ENCODE results near the gene LZTR1. TPM values are rescaled to one million over a fixed set of nuclear protein-coding genes. Genes with fewer than 3 reads are reported as not detected.

LZTR1 gene
- total and polyA plus RNA-seq, 2 of the 8 experiments (the other 6 are each of a cell fraction or from before 2014, with no cell fraction given): 22.3 to 31.0 TPM

DNA sequence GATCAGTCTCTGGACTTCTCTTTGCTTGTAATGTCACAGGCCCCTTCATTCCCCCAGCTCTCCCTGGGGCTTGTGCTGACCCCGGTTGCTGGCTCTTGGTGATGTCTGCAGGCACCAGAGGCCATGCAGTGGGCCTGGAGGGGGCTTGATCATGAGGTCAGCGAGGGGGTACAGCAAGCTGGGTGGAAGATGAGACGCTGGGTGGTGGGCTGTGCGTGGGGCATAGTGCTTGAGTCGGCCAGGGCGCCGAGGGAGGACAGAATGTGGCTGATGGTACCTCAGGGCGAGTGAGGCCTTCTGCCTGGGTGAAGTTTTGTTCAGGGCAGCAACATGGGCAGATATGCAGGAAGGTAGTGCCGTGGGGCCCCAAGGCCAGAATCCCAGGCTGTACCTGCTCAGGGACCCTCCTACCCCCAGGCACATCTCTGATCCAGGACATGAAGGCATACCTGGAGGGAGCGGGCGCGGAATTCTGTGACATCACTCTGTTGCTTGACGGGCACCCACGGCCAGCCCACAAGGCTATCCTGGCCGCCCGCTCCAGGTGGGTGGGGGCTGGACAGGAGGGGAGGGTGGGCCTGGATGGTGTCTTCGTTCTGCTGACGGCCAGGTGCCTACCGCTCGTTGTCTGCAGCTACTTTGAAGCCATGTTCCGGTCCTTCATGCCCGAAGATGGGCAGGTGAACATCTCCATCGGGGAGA is 13.4 kb downstream of the LZTR1 start:
- H2AFZ ChIP-seq (ENCODE audit: low read length): no peak overlapping the region
- CTCF ChIA-PET (ENCODE audit: partially characterized antibody): no interaction called here
- H4K91ac ChIP-seq (replicated peaks; ENCODE audit: insufficient read length, low read length): no peak overlapping the region
- H3K4me2 ChIP-seq (ENCODE audit: insufficient read depth in 1 of 2, low read depth in 2 of 2, low read length in 2 of 2): no peak overlapping the region
- H2BK5ac ChIP-seq (ENCODE audit: low read depth, low read length): no peak overlapping the region
- no peak overlapping the region for H3K56ac ChIP-seq (replicated peaks; ENCODE audit: insufficient read length, low read depth, low read length)
- DNase-seq (ENCODE audit: low read depth in 1 of 2, low spot score in 2 of 2) (no peak), FAIRE-seq (no peak)
- no peaks in the 10 kb centered on the region for H3K9me3 ChIP-seq (ENCODE audit: insufficient read depth in 2 of 2, low read depth in 1 of 2, low read length in 1 of 2)
- no peaks in the 10 kb centered on the region for H3K23me2 ChIP-seq (ENCODE audit: low read depth, low read length)
- POLR2A ChIA-PET (ENCODE audit: partially characterized antibody): interaction anchor here (0.5 to 1.6 kb wide), 3 partner anchors 13 to 432 kb away, joined by 3 to 5 read pairs (median 3); partner anchors contain the start of gene LZTR1
- peaks cover 2 to 15% (median 8%) of the 10 kb centered on the region in 4 experiments; a peak in 5 of 8 replicates for H3K36me3 ChIP-seq (ENCODE audit: control insufficient read depth in 2 of 4, insufficient read depth in 4 of 4, low read length in 3 of 4)
- 92% methylated on average over 18 of the region's 23 CpGs; no CpG with 5 or more reads in 1 of the 2 experiments for WGBS, 2 experiments (ENCODE audit: extremely low coverage in 1 of 2, insufficient coverage in 1 of 2, insufficient read length in 1 of 2, insufficient replicate concordance in 2 of 2, low coverage in 1 of 2, low lambda C conversion rate in 2 of 2, missing lambda C conversion rate in 1 of 2)
- H4K20me1 ChIP-seq (replicated peaks in 1 of 2; ENCODE audit: control insufficient read depth in 1 of 2, insufficient read depth in 2 of 2, low read length in 2 of 2): peaks cover 6 to 13% of the 10 kb centered on the region in 2 experiments
- no peak overlapping the region for H3K14ac ChIP-seq (ENCODE audit: insufficient read length)
- no peaks in the 10 kb centered on the region for H3K27me3 ChIP-seq (replicated peaks in 1 of 4; ENCODE audit: control insufficient read depth in 3 of 4, extremely low read depth in 1 of 4, insufficient read depth in 3 of 4, low read length in 3 of 4)
- no peak overlapping the region for H3K23ac ChIP-seq (ENCODE audit: insufficient read length)
- H3K79me2 ChIP-seq (ENCODE audit: control insufficient read depth in 1 of 2, insufficient read depth in 2 of 2, low read length in 2 of 2): no peaks in the 10 kb centered on the region; a peak in 1 of 4 replicates
- no peak overlapping the region for H4K8ac ChIP-seq (ENCODE audit: extremely low read depth, insufficient read depth, low read length)
- H3K27ac ChIP-seq (ENCODE audit: low read depth, low read length): no peak overlapping the region; the same call in 1 of the 2 replicates
- no peak overlapping the region for H2BK12ac ChIP-seq (ENCODE audit: low read depth, low read length)
- H3K18ac ChIP-seq (ENCODE audit: extremely low read depth, low read length): no peak overlapping the region
- no peak overlapping the region for H4K5ac ChIP-seq (ENCODE audit: insufficient read length, low read depth, low read length)
- no peaks in the 10 kb centered on the region for H3K79me1 ChIP-seq (ENCODE audit: low read depth, low read length)
- TF ChIP-seq KDM1A (IDR thresholded peaks at IDR 0.05; ENCODE audit: borderline replicate concordance, low read length): no peak
- TF ChIP-seq SP4 (IDR thresholded peaks at IDR 0.05; ENCODE audit: low read length): no peak
- no peak overlapping the region for H2BK120ac ChIP-seq (replicated peaks; ENCODE audit: low read depth, low read length)
- no peak overlapping the region for H2AK5ac ChIP-seq (ENCODE audit: low read depth, low read length)
- no peak overlapping the region for H2BK15ac ChIP-seq (ENCODE audit: low read length)
- H3K4me1 ChIP-seq (replicated peaks in 1 of 4; ENCODE audit: control insufficient read depth in 3 of 4, insufficient read depth in 4 of 4, low read length in 3 of 4): peaks cover 0 to 2% (median under 1%) of the 10 kb centered on the region in 4 experiments; a peak in 4 of 7 replicates
- H3K9ac ChIP-seq (replicated peaks in 1 of 4; ENCODE audit: extremely low read depth in 1 of 4, low read depth in 3 of 4, low read length in 3 of 4): no peak overlapping the region
- no peak overlapping the region for H3K4ac ChIP-seq (replicated peaks; ENCODE audit: insufficient read length, low read depth, low read length)
- H2BK20ac ChIP-seq (ENCODE audit: low read length): no peak overlapping the region
- H3K4me3 ChIP-seq (ENCODE audit: extremely low read depth in 1 of 4, insufficient read depth in 2 of 4, low read depth in 3 of 4, low read length in 4 of 4): no peak overlapping the region
